ENCODE measurements around the gene MACO1.
"Not testable (repeated sequence)": the region's sequence is repeated elsewhere in the genome, so short reads cannot be mapped to it uniquely, and the experiment has no call there.

MACO1 gene

GRCh38 chr1:25458541-25459298 lies 28.0 kb downstream of the MACO1 start:
- no peak for DNase-seq

GRCh38 chr1:25460020-25460419 lies 29.3 kb downstream of the MACO1 start:
- no peak for DNase-seq

- not testable (repeated sequence) for DNase-seq
These were observed 30.1 kb downstream of the MACO1 start for GRCh38 chr1:25460816-25461215.

- no peak for DNase-seq
These were observed 31.2 kb downstream of the MACO1 start for GRCh38 chr1:25461849-25462248.

- DNase-seq: no peak
These were observed 32.0 kb downstream of the MACO1 start for GRCh38 chr1:25462732-25463131.

- no peak for DNase-seq
These were observed 36.5 kb downstream of the MACO1 start for GRCh38 chr1:25467193-25467592.

GRCh38 chr1:25467616-25468015 lies 36.9 kb downstream of the MACO1 start:
- DNase-seq: no peak

GRCh38 chr1:25468033-25468432 lies 37.3 kb downstream of the MACO1 start:
- DNase-seq: no peak

GRCh38 chr1:25469177-25469576 lies 38.5 kb downstream of the MACO1 start:
- DNase-seq: no peak

- DNase-seq: peak in 1 of 2 experiments; percentile 6
These were observed 41.8 kb downstream of the MACO1 start for GRCh38 chr1:25472471-25472870.

- no peak for DNase-seq
These were observed 43.0 kb downstream of the MACO1 start for GRCh38 chr1:25473653-25474225.

- no peak for DNase-seq
These were observed 43.8 kb downstream of the MACO1 start for GRCh38 chr1:25474439-25475047.

GRCh38 chr1:25476186-25477097 lies 45.7 kb downstream of the MACO1 start:
- DNase-seq: no peak

- DNase-seq: no peak
These were observed 46.8 kb downstream of the MACO1 start for GRCh38 chr1:25477448-25478034.

GRCh38 chr1:25478633-25479032 lies 47.9 kb downstream of the MACO1 start:
- DNase-seq: no peak

GRCh38 chr1:25481625-25482024 lies 50.9 kb downstream of the MACO1 start:
- no peak for DNase-seq

GRCh38 chr1:25482211-25482610 lies 51.5 kb downstream of the MACO1 start:
- no peak for DNase-seq

- no peak for DNase-seq
These were observed 53.4 kb downstream of the MACO1 start for GRCh38 chr1:25484096-25484495.

GRCh38 chr1:25484533-25484932 lies 53.8 kb downstream of the MACO1 start:
- DNase-seq: no peak

- no peak for DNase-seq
These were observed 55.1 kb downstream of the MACO1 start for GRCh38 chr1:25485536-25486411.

- DNase-seq: no peak
These were observed 55.9 kb downstream of the MACO1 start for GRCh38 chr1:25486602-25487001.

GRCh38 chr1:25487628-25488027 lies 56.9 kb downstream of the MACO1 start:
- peak; percentile 28 to 40 for DNase-seq

Data from activated CD4-positive, alpha-beta T cell treated with anti-CD3 and anti-CD28 coated beads, Interleukin-2, amount 50 U/mL, for 4 hours (primary cell).